MM.1S (cell line): ENCODE data around the gene TEX264.

Experiments used
- CTCF ChIP-seq: fragments of 300-600 bp; sonication (generic); IDR thresholded peaks from 2 replicates; pipeline ENCODE4 v1.5.1; 2016; ENCODE audit warnings: antibody characterized with exemption, low read length, mixed read lengths
- EZH2 ChIP-seq: fragments of 300-600 bp; sonication (generic); optimal IDR thresholded peaks from 2 replicates; pipeline ENCODE3; 2017; ENCODE audit warnings: low read depth, mild to moderate bottlenecking, antibody characterized with exemption, low read length, mixed read lengths
- EZH2phosphoT487 ChIP-seq: fragments of 300-600 bp; sonication (generic); IDR thresholded peaks from 2 replicates; pipeline ENCODE4 v1.6.1; 2018; ENCODE audit warnings: antibody characterized with exemption, low read length

- TF ChIP-seq CTCF = no peak
- no peak for TF ChIP-seq EZH2
- no peak for TF ChIP-seq EZH2phosphoT487
These were observed 9.1 kb downstream of the TEX264 start for GRCh38 chr3:51680196-51680595.
